Osteoblast (primary cell): ENCODE results near the gene AIP. TPM values are rescaled to one million over a fixed set of nuclear protein-coding genes. Genes with fewer than 3 reads are reported as not detected.

Experiments used
- DNase-seq: peaks from one replicate; pipeline ENCODE4 v3.0.0; 2011; ENCODE audit warnings: low spot score, mixed read lengths; ENCODE audit not compliant: insufficient read length; ENCODE audit errors: missing footprints
- H2AFZ ChIP-seq: 2 replicates; pipeline ENCODE4 v1.6.0; 2011; ENCODE audit warnings: mild to moderate bottlenecking, low read length
- H3K27ac ChIP-seq: 2 replicates; pipeline ENCODE4 v1.5.1; 2011; ENCODE audit warnings: mild to moderate bottlenecking, low read depth, low read length, moderate library complexity
- H3K27me3 ChIP-seq: 2 replicates; pipeline ENCODE4 v1.6.0; 2012; ENCODE audit warnings: mild to moderate bottlenecking, control low read depth, inconsistent platforms, low read length, moderate library complexity; ENCODE audit not compliant: insufficient read depth
- H3K36me3 ChIP-seq: 2 replicates; pipeline ENCODE4 v1.5.1; 2011; ENCODE audit warnings: mild to moderate bottlenecking, low read length, control low read depth, moderate library complexity; ENCODE audit not compliant: insufficient read depth
- H3K4me1 ChIP-seq: 2 replicates; pipeline ENCODE4 v1.5.1; 2011; ENCODE audit warnings: mild to moderate bottlenecking, low read length, control low read depth, moderate library complexity; ENCODE audit not compliant: insufficient read depth
- H3K4me2 ChIP-seq: 2 replicates; pipeline ENCODE4 v1.6.0; 2011; ENCODE audit warnings: mild to moderate bottlenecking, low read length; ENCODE audit not compliant: insufficient read depth
- H3K4me3 ChIP-seq: fragments of 200-600 bp; sonication (generic); 3 replicates; pipeline ENCODE4 v1.5.1; 2012; ENCODE audit warnings: mild to moderate bottlenecking, low read length, inconsistent platforms; ENCODE audit not compliant: insufficient read depth
- H3K79me2 ChIP-seq: 2 replicates; pipeline ENCODE4 v1.6.0; 2012; ENCODE audit warnings: mild to moderate bottlenecking, low read length, control low read depth, inconsistent platforms; ENCODE audit not compliant: insufficient read depth
- H3K9me3 ChIP-seq: 2 replicates; pipeline ENCODE4 v1.5.1; 2011; ENCODE audit warnings: low read depth, low read length, control low read depth
- H4K20me1 ChIP-seq: 2 replicates; pipeline ENCODE4 v1.6.0; 2012; ENCODE audit warnings: mild to moderate bottlenecking, low read length, control low read depth; ENCODE audit not compliant: insufficient read depth
- total RNA-seq: library from RNA; depleted of rRNA; stranded (reverse); fragments of >200 nt; gene quantifications from 2 replicates; pipeline ENCODE4 v1.2.3, GENCODE V29; 2012
- TF ChIP-seq, protein P1 (sequence below): IDR thresholded peaks from 2 replicates; pipeline ENCODE4 v1.5.1; 2011; ENCODE audit warnings: mild to moderate bottlenecking, low read depth, low read length, moderate library complexity; ENCODE audit errors: extremely low read depth

AIP gene
- total RNA-seq, 1 donor, result 71.3 TPM

GRCh38 chr11:67523556-67524479 is 41.0 kb downstream of the AIP start:
- TF ChIP-seq, protein P1, sequence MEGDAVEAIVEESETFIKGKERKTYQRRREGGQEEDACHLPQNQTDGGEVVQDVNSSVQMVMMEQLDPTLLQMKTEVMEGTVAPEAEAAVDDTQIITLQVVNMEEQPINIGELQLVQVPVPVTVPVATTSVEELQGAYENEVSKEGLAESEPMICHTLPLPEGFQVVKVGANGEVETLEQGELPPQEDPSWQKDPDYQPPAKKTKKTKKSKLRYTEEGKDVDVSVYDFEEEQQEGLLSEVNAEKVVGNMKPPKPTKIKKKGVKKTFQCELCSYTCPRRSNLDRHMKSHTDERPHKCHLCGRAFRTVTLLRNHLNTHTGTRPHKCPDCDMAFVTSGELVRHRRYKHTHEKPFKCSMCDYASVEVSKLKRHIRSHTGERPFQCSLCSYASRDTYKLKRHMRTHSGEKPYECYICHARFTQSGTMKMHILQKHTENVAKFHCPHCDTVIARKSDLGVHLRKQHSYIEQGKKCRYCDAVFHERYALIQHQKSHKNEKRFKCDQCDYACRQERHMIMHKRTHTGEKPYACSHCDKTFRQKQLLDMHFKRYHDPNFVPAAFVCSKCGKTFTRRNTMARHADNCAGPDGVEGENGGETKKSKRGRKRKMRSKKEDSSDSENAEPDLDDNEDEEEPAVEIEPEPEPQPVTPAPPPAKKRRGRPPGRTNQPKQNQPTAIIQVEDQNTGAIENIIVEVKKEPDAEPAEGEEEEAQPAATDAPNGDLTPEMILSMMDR, result no peak

GRCh38 chr11:67524480-67524808 is 41.6 kb downstream of the AIP start:
- Histone ChIP-seq H3K4me3 (no peak overlapping the region), H3K9me3 (no peaks in the 10 kb centered on the region), H3K4me2 (no peak overlapping the region), H2AFZ (no peak overlapping the region), H3K27me3 (no peaks in the 10 kb centered on the region), H3K79me2 (no peaks in the 10 kb centered on the region), H3K36me3 (no peaks in the 10 kb centered on the region), H3K27ac (no peak overlapping the region), H4K20me1 (no peaks in the 10 kb centered on the region), H3K4me1 (no peaks in the 10 kb centered on the region)
- DNase-seq, result no peak
- TF ChIP-seq, protein P1, result no peak

More at GRCh38 chr11:67523556-67524479, 41.0 kb downstream of the AIP start:
- Histone ChIP-seq H3K4me2 (no peak overlapping the region), H2AFZ (no peak overlapping the region), H3K36me3 (no peaks in the 10 kb centered on the region), H3K79me2 (no peaks in the 10 kb centered on the region), H3K27ac (no peak overlapping the region), H3K27me3 (peaks cover 2% of the 10 kb centered on the region), H3K4me3 (no peak overlapping the region), H3K4me1 (no peaks in the 10 kb centered on the region), H3K9me3 (no peaks in the 10 kb centered on the region), H4K20me1 (no peaks in the 10 kb centered on the region)
- DNase-seq, result peak; percentile 77

DNA sequence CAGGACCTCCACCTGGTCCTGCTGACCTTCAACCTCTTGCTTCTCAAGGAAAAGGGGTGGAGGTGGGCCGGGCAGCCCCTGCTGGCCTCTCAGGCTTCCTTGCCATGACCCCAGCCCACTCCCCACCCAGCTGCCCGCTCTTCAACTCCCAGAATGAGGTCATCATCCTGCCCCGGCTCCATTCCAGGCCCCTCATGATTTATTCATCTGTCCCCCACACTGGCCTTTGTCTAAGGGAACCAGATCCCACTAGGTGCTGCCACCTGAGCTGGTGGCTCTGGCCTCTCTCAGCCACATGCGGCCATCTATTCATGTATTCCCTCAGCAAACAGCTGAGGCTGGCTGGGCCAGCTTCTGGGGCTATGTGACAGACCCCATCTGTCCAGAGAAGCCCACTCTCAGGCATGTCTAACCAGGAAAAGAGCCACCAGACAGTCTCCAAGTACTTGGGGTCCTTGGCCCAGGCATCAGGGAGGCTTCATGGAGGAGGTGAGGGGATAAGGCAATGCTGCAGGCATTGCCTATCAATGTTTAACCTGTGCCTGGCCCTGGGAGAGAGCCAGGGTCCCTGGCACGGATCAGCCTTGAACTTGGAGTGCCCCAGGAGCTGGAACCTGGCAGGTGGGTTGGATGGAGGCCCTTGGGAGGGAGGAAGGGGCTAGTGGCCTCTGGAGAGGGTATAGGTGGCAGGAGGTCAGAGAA is 42.6 kb downstream of the AIP start:
- no peaks in the 10 kb centered on the region for H3K4me1 ChIP-seq
- H4K20me1 ChIP-seq, result no peaks in the 10 kb centered on the region
- H3K9me3 ChIP-seq, result no peaks in the 10 kb centered on the region
- DNase-seq, result no peak
- no peak overlapping the region for H3K4me3 ChIP-seq
- H2AFZ ChIP-seq, result no peak overlapping the region
- no peaks in the 10 kb centered on the region for H3K27me3 ChIP-seq
- H3K36me3 ChIP-seq, result no peaks in the 10 kb centered on the region
- no peak overlapping the region for H3K27ac ChIP-seq
- no peaks in the 10 kb centered on the region for H3K79me2 ChIP-seq
- TF ChIP-seq, protein P1, result no peak
- no peak overlapping the region for H3K4me2 ChIP-seq

- H3K4me2 ChIP-seq, result no peak overlapping the region
- H3K27ac ChIP-seq, result no peak overlapping the region
- no peaks in the 10 kb centered on the region for H3K4me1 ChIP-seq
- H3K9me3 ChIP-seq, result peaks cover under 1% of the 10 kb centered on the region
- no peaks in the 10 kb centered on the region for H3K36me3 ChIP-seq
- no peak overlapping the region for H2AFZ ChIP-seq
- TF ChIP-seq, protein P1, result no peak
- H3K4me3 ChIP-seq, result no peak overlapping the region
- no peaks in the 10 kb centered on the region for H3K79me2 ChIP-seq
- no peaks in the 10 kb centered on the region for H4K20me1 ChIP-seq
- DNase-seq, result no peak
- H3K27me3 ChIP-seq, result no peaks in the 10 kb centered on the region
These were observed 45.5 kb downstream of the AIP start for GRCh38 chr11:67528376-67528775.
